Endothelial cell of umbilical vein (primary cell): ENCODE measurements around the gene COG5. TPM values are rescaled to one million over a fixed set of nuclear protein-coding genes. Genes with fewer than 3 reads are reported as not detected.

Experiments used
- BruUV-seq: library from RNA; stranded (reverse); fragments of 400-500 nt; replicated peaks from 2 replicates; lab custom pipeline; 2021; lab: Mats Ljungman, UMichigan
- CTCF ChIA-PET: fragments of 300-600, 350-600 bp; sonication (Branson Sonifier 250); formaldehyde crosslinking; loops from one replicate; lab custom pipeline; 2021; ENCODE audit warnings: antibody characterized with exemption, inconsistent platforms; lab: Charles Lee
- POLR2A ChIA-PET: fragments of 300-600, 350-600 bp; sonication (Branson Sonifier 250); formaldehyde crosslinking; loops from one replicate; lab custom pipeline; 2021; ENCODE audit warnings: antibody characterized with exemption, inconsistent platforms; lab: Charles Lee
- DNase-seq: peaks from one replicate; pipeline ENCODE4 v3.0.0-alpha.2; 2011; ENCODE audit warnings: low read depth, low spot score
- FAIRE-seq: peaks from 2 replicates; lab custom pipeline; 2011; peaks lifted over from hg19 to GRCh38; lab: Jason Lieb, UNC
- H2AFZ ChIP-seq: 2 replicates; pipeline ENCODE4 v1.6.0; 2012; ENCODE audit warnings: low read depth, low read length, control low read depth, inconsistent platforms
- H3K27ac ChIP-seq: 2 replicates; pipeline ENCODE4 v1.5.1; 2011; ENCODE audit warnings: low read depth, mild to moderate bottlenecking, control low read depth, low read length, moderate library complexity; ENCODE audit not compliant: insufficient read depth
- H3K27me3 ChIP-seq, 2 experiments: 2 replicates each; pipeline versions ENCODE4 v1.6.0 to v1.6.1; 2011; ENCODE audit warnings: low read length in 2 of 2, mixed read lengths in 1 of 2; ENCODE audit not compliant: control insufficient read depth in 2 of 2, insufficient read depth in 2 of 2
- H3K36me3 ChIP-seq, 2 experiments: 2 replicates in 1 of 2; 3 replicates in 1 of 2; pipeline ENCODE4 v1.5.1; 2011; ENCODE audit warnings: low read length in 2 of 2, mild to moderate bottlenecking in 1 of 2, moderate library complexity in 1 of 2; ENCODE audit not compliant: control insufficient read depth in 2 of 2, insufficient read depth in 2 of 2; ENCODE audit errors: extremely low read depth in 1 of 2
- H3K4me1 ChIP-seq: 3 replicates; pipeline ENCODE4 v1.5.1; 2011; ENCODE audit warnings: mild to moderate bottlenecking, low read length; ENCODE audit not compliant: control insufficient read depth, insufficient read depth; ENCODE audit errors: extremely low read depth
- H3K4me2 ChIP-seq: 2 replicates; pipeline ENCODE4 v1.6.1; 2011; ENCODE audit warnings: low read length, control low read depth, mixed read lengths; ENCODE audit not compliant: insufficient read depth
- H3K4me3 ChIP-seq, 3 experiments: fragments of 200-600 bp in 1 of 3; sonication (generic), shearing (Covaris generic) in 1 of 3; replicated peaks in 1 of 3; 2 replicates each; pipeline ENCODE4 v1.5.1; 2011 to 2016; ENCODE audit warnings: control low read depth in 3 of 3, low read length in 3 of 3, mild to moderate bottlenecking in 2 of 3, inconsistent platforms in 1 of 3, low read depth in 1 of 3, moderate library complexity in 1 of 3; ENCODE audit not compliant: insufficient read depth in 1 of 3
- H3K79me2 ChIP-seq: 2 replicates; pipeline ENCODE4 v1.6.0; 2012; ENCODE audit warnings: low read length, inconsistent platforms; ENCODE audit not compliant: control insufficient read depth, insufficient read depth
- H3K9ac ChIP-seq: replicated peaks from 2 replicates; pipeline ENCODE3; 2011; ENCODE audit warnings: low read length, control low read depth; ENCODE audit not compliant: insufficient read depth; ENCODE audit errors: extremely low read depth
- H3K9me1 ChIP-seq: replicated peaks from 3 replicates; pipeline ENCODE4 v1.6.0; 2011; ENCODE audit warnings: mild to moderate bottlenecking, low read length; ENCODE audit not compliant: control insufficient read depth, insufficient read depth; ENCODE audit errors: extremely low read depth
- H3K9me3 ChIP-seq: replicated peaks from 2 replicates; pipeline ENCODE4 v1.5.1; 2012; ENCODE audit warnings: low read length, inconsistent platforms; ENCODE audit not compliant: control insufficient read depth, insufficient read depth
- H4K20me1 ChIP-seq: replicated peaks from 2 replicates; pipeline ENCODE3; 2011; ENCODE audit warnings: mild to moderate bottlenecking, low read length; ENCODE audit not compliant: control insufficient read depth, insufficient read depth; ENCODE audit errors: extremely low read depth
- EZH2 ChIP-seq: IDR thresholded peaks from 2 replicates; pipeline ENCODE4 v1.6.1; 2012; ENCODE audit warnings: borderline replicate concordance, low read depth, mild to moderate bottlenecking, moderate library complexity, low read length, inconsistent platforms; ENCODE audit not compliant: severe bottlenecking
- FOS ChIP-seq: IDR thresholded peaks from 2 replicates; pipeline ENCODE4 v1.6.1; 2011; ENCODE audit warnings: mild to moderate bottlenecking, low read length, moderate library complexity, borderline replicate concordance; ENCODE audit not compliant: insufficient read depth
- JUN ChIP-seq: IDR thresholded peaks from 2 replicates; pipeline ENCODE4 v1.6.1; 2011; ENCODE audit warnings: borderline replicate concordance, low read depth; ENCODE audit not compliant: insufficient read length, insufficient read depth
- dilution Hi-C: fragments of 300-500 bp; cut with MboI; formaldehyde crosslinking; loops from one replicate; pipeline ENCODE4 v1.15.0; 2019; ENCODE audit warnings: low sequenced_read_pairs; ENCODE audit not compliant: extremely low pct_ligation_motif_present
- intact Hi-C: fragments of 100-400 bp; cut with micrococcal nuclease; formaldehyde crosslinking; loops from one replicate; pipeline ENCODE4 v1.10.0; 2022
- polyA plus RNA-seq, 4 experiments: library from polyadenylated mRNA; depleted of rRNA in 3 of 4; stranded (reverse) in 3 of 4; unstranded in 1 of 4; fragments of >200 nt; gene quantifications; 2 replicates each; pipeline versions ENCODE4 v1.2.1 to v1.2.3, GENCODE V29; 2011 to 2012; ENCODE audit warnings: missing spikeins in 1 of 4
- total RNA-seq: library from RNA; stranded (reverse); gene quantifications from 2 replicates; pipeline ENCODE4 v1.2.3, GENCODE V29; 2021
- TF ChIP-seq, protein P1 (sequence below), 2 donors: IDR thresholded peaks; 1 replicate in 1 of 2; 2 replicates in 1 of 2; pipeline ENCODE4 v1.5.1; 2011; ENCODE audit warnings: low read length in 2 of 2, mild to moderate bottlenecking in 2 of 2, moderate library complexity in 2 of 2, control low read depth in 1 of 2, inconsistent platforms in 1 of 2, low read depth in 1 of 2; ENCODE audit not compliant: insufficient read depth in 1 of 2; ENCODE audit errors: extremely low read depth in 1 of 2

Gene COG5
- total and polyA plus RNA-seq, 2 donors (not counting 3 experiments of a cell fraction or from before 2014, with no cell fraction given): 18.8 to 45.3 TPM

DNA sequence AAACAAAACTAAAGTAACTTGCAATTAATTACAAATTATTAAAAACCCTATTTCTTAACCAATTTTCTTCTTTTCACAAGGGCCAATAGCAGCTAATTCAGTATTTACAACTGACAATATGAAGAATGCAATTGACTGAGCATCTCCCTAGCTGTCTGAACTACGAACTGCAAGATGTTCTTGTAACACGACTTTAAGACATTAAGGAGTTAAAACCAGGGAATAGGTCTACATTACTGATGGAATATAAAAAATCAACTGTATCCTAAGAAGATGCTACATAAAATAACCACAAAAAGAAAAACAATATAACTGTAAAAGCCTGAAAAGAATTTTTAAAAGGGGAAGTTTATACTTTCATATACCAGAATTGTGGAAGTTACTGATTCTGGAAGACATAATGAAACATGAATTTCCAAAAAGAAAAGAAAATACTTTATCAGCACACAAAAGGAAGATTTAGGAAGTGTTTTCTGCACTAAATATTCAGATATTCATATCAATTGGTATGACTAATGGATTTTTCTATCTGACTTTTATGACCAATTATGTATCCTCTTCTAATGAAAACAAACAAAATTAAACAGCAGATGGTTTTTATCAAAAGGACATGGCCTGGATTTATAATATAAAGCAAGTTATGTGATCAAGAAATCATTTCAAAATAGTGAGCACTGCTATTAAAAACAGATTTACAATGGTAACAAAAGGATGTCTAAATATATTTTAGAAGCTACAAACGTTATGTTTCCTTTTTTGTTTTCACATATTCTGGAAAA lies 92.2 kb downstream of the COG5 start:
- dilution Hi-C loops (no loop called here), intact Hi-C loops (no loop called here)
- Histone ChIP-seq H4K20me1 (no peaks in the 10 kb centered on the region), H3K36me3 (no peaks in the 10 kb centered on the region), H2AFZ (no peak overlapping the region), H3K79me2 (no peaks in the 10 kb centered on the region), H3K9me1 (no peaks in the 10 kb centered on the region), H3K27me3 (no peaks in the 10 kb centered on the region), H3K4me1 (peaks cover 12% of the 10 kb centered on the region), H3K4me3 (no peak overlapping the region), H3K9me3 (no peaks in the 10 kb centered on the region), H3K27ac (no peak overlapping the region), H3K4me2 (peak overlapping the region; percentile 76), H3K9ac (no peak overlapping the region)
- CTCF ChIA-PET: interaction anchor here (0.8 to 2.8 kb wide), 6 partner anchors 9 to 403 kb away, joined by 3 to 14 read pairs (median 4); no protein-coding TSS in a partner anchor
- no TSS peak for BruUV-seq
- POLR2A ChIA-PET: interaction anchor here (0.6 kb wide), 1 partner anchor 95 kb away, joined by 3 read pairs; no protein-coding TSS in a partner anchor
- no peak for FAIRE-seq
- DNase-seq: peak; percentile 35
- no peak for TF ChIP-seq JUN
- no peak for TF ChIP-seq FOS
- TF ChIP-seq, protein P1, sequence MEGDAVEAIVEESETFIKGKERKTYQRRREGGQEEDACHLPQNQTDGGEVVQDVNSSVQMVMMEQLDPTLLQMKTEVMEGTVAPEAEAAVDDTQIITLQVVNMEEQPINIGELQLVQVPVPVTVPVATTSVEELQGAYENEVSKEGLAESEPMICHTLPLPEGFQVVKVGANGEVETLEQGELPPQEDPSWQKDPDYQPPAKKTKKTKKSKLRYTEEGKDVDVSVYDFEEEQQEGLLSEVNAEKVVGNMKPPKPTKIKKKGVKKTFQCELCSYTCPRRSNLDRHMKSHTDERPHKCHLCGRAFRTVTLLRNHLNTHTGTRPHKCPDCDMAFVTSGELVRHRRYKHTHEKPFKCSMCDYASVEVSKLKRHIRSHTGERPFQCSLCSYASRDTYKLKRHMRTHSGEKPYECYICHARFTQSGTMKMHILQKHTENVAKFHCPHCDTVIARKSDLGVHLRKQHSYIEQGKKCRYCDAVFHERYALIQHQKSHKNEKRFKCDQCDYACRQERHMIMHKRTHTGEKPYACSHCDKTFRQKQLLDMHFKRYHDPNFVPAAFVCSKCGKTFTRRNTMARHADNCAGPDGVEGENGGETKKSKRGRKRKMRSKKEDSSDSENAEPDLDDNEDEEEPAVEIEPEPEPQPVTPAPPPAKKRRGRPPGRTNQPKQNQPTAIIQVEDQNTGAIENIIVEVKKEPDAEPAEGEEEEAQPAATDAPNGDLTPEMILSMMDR (IDR thresholded peaks at IDR 0.05; ENCODE audit: extremely low read depth in 1 of 2, insufficient read depth in 1 of 2, low read depth in 1 of 2, low read length in 2 of 2): no peak
- no peak for TF ChIP-seq EZH2
